SK-N-SH (cell line): ENCODE results near the gene GGT5.

ENCODE experiments used
- CTCF ChIP-seq: fragments of 200-600 bp; sonication (generic); IDR thresholded peaks from 2 replicates; pipeline ENCODE4 v1.6.1; 2017; ENCODE audit warnings: antibody characterized with exemption, mild to moderate bottlenecking, moderate library complexity
- EP300 ChIP-seq, 2 experiments: IDR thresholded peaks; 2 replicates each; pipeline versions ENCODE4 v1.4.0 to v1.6.1; 2012; ENCODE audit warnings: borderline replicate concordance in 1 of 2, low read depth in 1 of 2, low read length in 1 of 2
- JUND ChIP-seq: IDR thresholded peaks from 2 replicates; pipeline ENCODE4 v1.4.0; 2012
- MAX ChIP-seq: IDR thresholded peaks from 2 replicates; pipeline ENCODE4 v1.4.0; 2012; ENCODE audit warnings: low read depth
- NRF1 ChIP-seq: IDR thresholded peaks from 2 replicates; pipeline ENCODE4 v1.6.1; 2012; ENCODE audit warnings: low read depth, mild to moderate bottlenecking, low read length
- POLR2AphosphoS5 ChIP-seq: IDR thresholded peaks from 2 replicates; pipeline ENCODE4 v1.6.1; 2012; ENCODE audit warnings: low read depth, low read length
- RAD21 ChIP-seq: IDR thresholded peaks from 2 replicates; pipeline ENCODE4 v1.6.1; 2012; ENCODE audit warnings: mild to moderate bottlenecking, low read length
- RXRA ChIP-seq: IDR thresholded peaks from 2 replicates; pipeline ENCODE4 v1.4.0; 2012; ENCODE audit warnings: low read depth, mild to moderate bottlenecking, borderline replicate concordance
- SIN3A ChIP-seq: IDR thresholded peaks from 2 replicates; pipeline ENCODE4 v1.6.1; 2012; ENCODE audit warnings: low read depth, mild to moderate bottlenecking, low read length, moderate library complexity, borderline replicate concordance
- YY1 ChIP-seq: IDR thresholded peaks from 2 replicates; pipeline ENCODE4 v1.4.0; 2012; ENCODE audit warnings: low read depth, mild to moderate bottlenecking

- no peak for TF ChIP-seq CTCF
- TF ChIP-seq SIN3A: no peak
- TF ChIP-seq RAD21: no peak
- TF ChIP-seq YY1: no peak
- no peak for TF ChIP-seq POLR2AphosphoS5
- TF ChIP-seq MAX: no peak
- TF ChIP-seq RXRA: no peak
- TF ChIP-seq JUND: no peak
- no peak for TF ChIP-seq EP300 (IDR thresholded peaks at IDR 0.05; ENCODE audit: borderline replicate concordance in 1 of 2, low read depth in 1 of 2, low read length in 1 of 2)
- no peak for TF ChIP-seq NRF1
These were observed 67.4 kb downstream of the GGT5 start for GRCh38 chr22:24177456-24177855.
